DOHH2 (cell line): ENCODE data around the gene LRRC8B.

Experiments
- H3F3A ChIP-seq: fragments of 200-600 bp; sonication (generic), shearing (Covaris generic); 2 replicates; pipeline ENCODE4 v1.6.0; 2016; ENCODE audit warnings: antibody characterized with exemption, mild to moderate bottlenecking; ENCODE audit not compliant: control insufficient read depth, insufficient read depth
- H3K27ac ChIP-seq: fragments of 200-600 bp; sonication (generic); 2 replicates; pipeline ENCODE4 v1.5.1; 2014; ENCODE audit warnings: low read depth, mild to moderate bottlenecking, low read length, moderate library complexity
- H3K27me3 ChIP-seq: fragments of 200-600 bp; sonication (generic); 2 replicates; pipeline ENCODE4 v1.6.1; 2014; ENCODE audit warnings: mild to moderate bottlenecking, low read length, mixed read lengths; ENCODE audit not compliant: control insufficient read depth
- H3K36me3 ChIP-seq: fragments of 200-600 bp; sonication (generic); 2 replicates; pipeline ENCODE4 v1.6.1; 2014; ENCODE audit warnings: mild to moderate bottlenecking, low read length, moderate library complexity, mixed read lengths; ENCODE audit not compliant: control insufficient read depth
- H3K4me1 ChIP-seq: fragments of 200-600 bp; sonication (generic); 2 replicates; pipeline ENCODE4 v1.6.1; 2014; ENCODE audit warnings: mild to moderate bottlenecking, low read length, mixed read lengths; ENCODE audit not compliant: control insufficient read depth
- H3K4me2 ChIP-seq: fragments of 200-600 bp; sonication (generic); 2 replicates; pipeline ENCODE4 v1.6.0; 2014; ENCODE audit warnings: mild to moderate bottlenecking, low read length, moderate library complexity
- H3K4me3 ChIP-seq: fragments of 200-600 bp; sonication (generic); 2 replicates; pipeline ENCODE4 v1.5.1; 2014; ENCODE audit warnings: mild to moderate bottlenecking, low read length, mixed read lengths
- H3K79me2 ChIP-seq: fragments of 200-600 bp; sonication (generic); 2 replicates; pipeline ENCODE4 v1.6.1; 2014; ENCODE audit warnings: mild to moderate bottlenecking, low read length, mixed read lengths; ENCODE audit not compliant: control insufficient read depth
- H3K9me2 ChIP-seq: fragments of 200-600 bp; sonication (generic); replicated peaks from 2 replicates; pipeline ENCODE4 v1.6.1; 2014; ENCODE audit warnings: mild to moderate bottlenecking, low read length, mixed read lengths; ENCODE audit not compliant: control insufficient read depth
- H3K9me3 ChIP-seq: fragments of 200-600 bp; sonication (generic); 2 replicates; pipeline ENCODE4 v1.6.1; 2014; ENCODE audit warnings: antibody characterized with exemption, low read length, mixed read lengths; ENCODE audit not compliant: control insufficient read depth, insufficient read depth
- H4K20me1 ChIP-seq: fragments of 200-600 bp; sonication (generic); 2 replicates; pipeline ENCODE4 v1.6.0; 2014; ENCODE audit warnings: low read depth, mild to moderate bottlenecking, antibody characterized with exemption, low read length, moderate library complexity; ENCODE audit not compliant: control insufficient read depth, insufficient read depth
- CTCF ChIP-seq: fragments of 200-600 bp; sonication (generic); IDR thresholded peaks from one replicate; pipeline ENCODE4 v1.5.1; 2014; ENCODE audit warnings: antibody characterized with exemption, mild to moderate bottlenecking, low read depth, low read length; ENCODE audit not compliant: poor library complexity, severe bottlenecking
- EZH2phosphoT487 ChIP-seq: fragments of 200-600 bp; sonication (generic); IDR thresholded peaks from 2 replicates; pipeline ENCODE4 v1.6.1; 2017; ENCODE audit warnings: borderline replicate concordance, mild to moderate bottlenecking, antibody characterized with exemption, low read length, moderate library complexity, mixed read lengths

The LRRC8B gene

GRCh38 chr1:89487972-89488371 lies 36.7 kb upstream of the LRRC8B start:
- Histone ChIP-seq H3K27ac (no peak overlapping the region), H3K9me2 (no peaks in the 10 kb centered on the region), H3K36me3 (no peaks in the 10 kb centered on the region), H3K27me3 (no peaks in the 10 kb centered on the region), H4K20me1 (no peaks in the 10 kb centered on the region), H3K4me2 (no peak overlapping the region), H3F3A (no peaks in the 10 kb centered on the region), H3K4me1 (no peaks in the 10 kb centered on the region), H3K9me3 (no peaks in the 10 kb centered on the region), H3K79me2 (no peaks in the 10 kb centered on the region), H3K4me3 (no peak overlapping the region)
- no peak for TF ChIP-seq EZH2phosphoT487
- TF ChIP-seq CTCF = no peak

- H3K79me2 ChIP-seq = no peaks in the 10 kb centered on the region
- H3K9me3 ChIP-seq = no peaks in the 10 kb centered on the region
- H3K27me3 ChIP-seq = no peaks in the 10 kb centered on the region
- H3F3A ChIP-seq = no peaks in the 10 kb centered on the region
- no peak overlapping the region for H3K4me2 ChIP-seq
- TF ChIP-seq EZH2phosphoT487 (no peak), CTCF (no peak)
- no peak overlapping the region for H3K4me3 ChIP-seq
- no peaks in the 10 kb centered on the region for H3K36me3 ChIP-seq
- no peaks in the 10 kb centered on the region for H3K4me1 ChIP-seq
- no peak overlapping the region for H3K27ac ChIP-seq
- no peaks in the 10 kb centered on the region for H3K9me2 ChIP-seq
- H4K20me1 ChIP-seq = no peaks in the 10 kb centered on the region
These were observed 35.4 kb upstream of the LRRC8B start for GRCh38 chr1:89489047-89489729.

GRCh38 chr1:89490389-89490788 lies 34.2 kb upstream of the LRRC8B start:
- no peaks in the 10 kb centered on the region for H3K9me2 ChIP-seq
- H3K9me3 ChIP-seq = no peaks in the 10 kb centered on the region
- H3K4me1 ChIP-seq = no peaks in the 10 kb centered on the region
- H3K79me2 ChIP-seq = no peaks in the 10 kb centered on the region
- H3K4me2 ChIP-seq = no peak overlapping the region
- TF ChIP-seq EZH2phosphoT487 = no peak
- TF ChIP-seq CTCF = no peak
- no peaks in the 10 kb centered on the region for H3K27me3 ChIP-seq
- H3K27ac ChIP-seq = no peak overlapping the region
- H3K4me3 ChIP-seq = no peak overlapping the region
- H3K36me3 ChIP-seq = no peaks in the 10 kb centered on the region
- H3F3A ChIP-seq = no peaks in the 10 kb centered on the region
- no peaks in the 10 kb centered on the region for H4K20me1 ChIP-seq
